Measurements from ENCODE around the gene BBS2.
A peak's percentile ranks its signal among the peaks of the same experiment; 100 is the strongest.

BBS2 gene

GRCh38 chr16:56519459-56520250 lies at the start of gene BBS2:
TSS of gene BBS2 (minus strand) at chr16:56520024. CDS start at chr16:56519862, 162 bp downstream.
- DNase-seq = peak; percentile 94

GRCh38 chr16:56564793-56565477 lies 45.1 kb upstream of the BBS2 start, which contains the start of gene MT4:
TSS of gene MT4 (plus strand) at chr16:56565073. CDS start at chr16:56565129, 56 bp downstream.
- peak; percentile 38 for DNase-seq

- peak; percentile 10 for DNase-seq
Observed at GRCh38 chr16:56561126-56561525, 41.3 kb upstream of the BBS2 start.

GRCh38 chr16:56560447-56560846 lies 40.6 kb upstream of the BBS2 start:
- DNase-seq = peak; percentile 19

- DNase-seq = no peak
Observed at GRCh38 chr16:56559109-56559508, 39.3 kb upstream of the BBS2 start.

- peak; percentile 43 for DNase-seq
Observed at GRCh38 chr16:56558024-56558747, 38.4 kb upstream of the BBS2 start.

GRCh38 chr16:56554441-56554840 lies 34.6 kb upstream of the BBS2 start:
- DNase-seq = no peak

GRCh38 chr16:56551796-56552738 lies 32.2 kb upstream of the BBS2 start:
- DNase-seq = no peak

GRCh38 chr16:56549744-56550385 lies 30.0 kb upstream of the BBS2 start:
- DNase-seq = no peak

GRCh38 chr16:56549161-56549560 lies 29.3 kb upstream of the BBS2 start:
- DNase-seq = no peak

- no peak for DNase-seq
Observed at GRCh38 chr16:56547949-56548567, 28.2 kb upstream of the BBS2 start.

GRCh38 chr16:56547120-56547948 lies 27.5 kb upstream of the BBS2 start:
- DNase-seq = peak; percentile 66

- no peak for DNase-seq
Observed at GRCh38 chr16:56542039-56542438, 22.2 kb upstream of the BBS2 start.

- DNase-seq = no peak
Observed at GRCh38 chr16:56539656-56540055, 19.8 kb upstream of the BBS2 start.

- DNase-seq = no peak
Observed at GRCh38 chr16:56538331-56538730, 18.5 kb upstream of the BBS2 start.

- DNase-seq = no peak
Observed at GRCh38 chr16:56534847-56535383, 15.1 kb upstream of the BBS2 start.

- DNase-seq = peak; percentile 64
Observed at GRCh38 chr16:56532714-56533113, 12.9 kb upstream of the BBS2 start.

- no peak for DNase-seq
Observed at GRCh38 chr16:56530872-56531271, 11.0 kb upstream of the BBS2 start.

- no peak for DNase-seq
Observed at GRCh38 chr16:56525236-56525635, 5.4 kb upstream of the BBS2 start.

- DNase-seq = no peak
Observed at GRCh38 chr16:56520251-56520577, 390 bp upstream of the BBS2 start.
